ENCODE results near the gene APBB2.

DNA sequence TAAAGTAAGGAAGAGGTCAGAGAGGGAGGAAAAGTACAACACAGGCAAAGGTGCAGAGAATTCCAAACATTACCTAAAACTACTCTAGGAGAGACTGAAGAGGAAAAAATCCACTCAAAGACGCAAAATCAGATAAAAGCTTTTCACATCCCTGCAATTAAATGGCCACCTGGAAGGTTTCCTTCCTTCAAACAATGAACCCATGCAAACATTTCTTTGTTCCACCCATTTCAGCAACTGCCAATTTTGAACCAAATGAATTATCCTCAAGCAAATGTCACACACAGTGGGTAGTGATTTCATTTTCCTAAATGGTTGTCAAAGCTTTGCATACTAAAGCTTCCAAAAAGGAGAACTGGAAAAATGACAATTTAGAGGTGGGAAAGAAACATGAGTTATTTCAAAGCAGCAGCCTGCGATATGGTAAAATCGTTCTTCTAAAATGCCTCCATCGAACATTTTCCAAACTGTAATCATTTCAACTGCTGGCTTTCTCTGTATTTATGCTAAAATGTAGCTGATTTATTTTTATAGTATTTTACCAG is 45.0 kb downstream of the APBB2 start:
- no peak for TF ChIP-seq RAD21 (IDR thresholded peaks at IDR 0.05; ENCODE audit: insufficient read depth, low read depth, low read length)
- TF ChIP-seq TBL1XR1 (IDR thresholded peaks at IDR 0.05; ENCODE audit: low read depth, low read length): no peak
- TF ChIP-seq NFYB (IDR thresholded peaks at IDR 0.05; ENCODE audit: insufficient read depth, low read depth, low read length): no peak
